Liver (tissue), 3 donors: ENCODE measurements around the gene FBXL15.

Experiments used
- RXRA ChIP-seq, 2 donors: IDR thresholded peaks; 2 replicates each; pipeline ENCODE4 v1.6.1; 2017 to 2018; ENCODE audit warnings: antibody characterized with exemption in 2 of 2, mild to moderate bottlenecking in 1 of 2
- SP1 ChIP-seq: IDR thresholded peaks from 2 replicates; pipeline ENCODE4 v1.6.1; 2018; ENCODE audit warnings: antibody characterized with exemption, mild to moderate bottlenecking
- YY1 ChIP-seq: IDR thresholded peaks from 2 replicates; pipeline ENCODE4 v1.6.1; 2016; ENCODE audit warnings: antibody characterized with exemption, mild to moderate bottlenecking
- TF ChIP-seq, protein P1 (sequence below): IDR thresholded peaks from 2 replicates; pipeline ENCODE4 v1.6.1; 2016; ENCODE audit warnings: antibody characterized with exemption
- TF ChIP-seq, protein P2 (sequence below): fragments of 150-350 bp; IDR thresholded peaks from 2 replicates; pipeline ENCODE4 v1.5.1; 2017; ENCODE audit warnings: improper control_type of control experiment, low read depth, low read length; ENCODE audit not compliant: missing input control
- TF ChIP-seq, protein P3 (sequence below): IDR thresholded peaks from 2 replicates; pipeline ENCODE4 v1.6.1; 2016; ENCODE audit warnings: antibody characterized with exemption, mild to moderate bottlenecking
- donor health status: healthy.
- donor health status: healthy.

DNA sequence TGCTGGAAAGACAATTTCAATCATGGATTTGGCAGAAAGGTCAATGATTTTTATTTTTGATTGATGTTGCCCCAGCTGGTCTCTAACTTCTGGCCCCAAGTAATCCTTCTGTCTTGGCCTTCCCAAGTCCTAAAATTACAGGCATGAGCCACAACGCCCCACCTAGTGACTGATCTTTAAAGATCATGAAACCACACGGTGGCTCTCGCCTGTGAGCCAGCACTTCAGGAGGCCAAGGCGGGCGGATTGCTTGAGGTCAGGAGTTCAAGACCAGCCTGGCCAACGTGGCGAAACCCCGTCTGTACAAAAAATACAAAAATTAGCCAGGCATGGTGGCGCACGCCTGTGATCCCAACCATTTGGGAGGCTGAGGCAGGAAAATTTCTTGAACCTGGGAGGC, 43.3 kb downstream of the FBXL15 start:
- TF ChIP-seq, protein P1, sequence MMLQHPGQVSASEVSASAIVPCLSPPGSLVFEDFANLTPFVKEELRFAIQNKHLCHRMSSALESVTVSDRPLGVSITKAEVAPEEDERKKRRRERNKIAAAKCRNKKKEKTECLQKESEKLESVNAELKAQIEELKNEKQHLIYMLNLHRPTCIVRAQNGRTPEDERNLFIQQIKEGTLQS: no peak
- TF ChIP-seq, protein P2, sequence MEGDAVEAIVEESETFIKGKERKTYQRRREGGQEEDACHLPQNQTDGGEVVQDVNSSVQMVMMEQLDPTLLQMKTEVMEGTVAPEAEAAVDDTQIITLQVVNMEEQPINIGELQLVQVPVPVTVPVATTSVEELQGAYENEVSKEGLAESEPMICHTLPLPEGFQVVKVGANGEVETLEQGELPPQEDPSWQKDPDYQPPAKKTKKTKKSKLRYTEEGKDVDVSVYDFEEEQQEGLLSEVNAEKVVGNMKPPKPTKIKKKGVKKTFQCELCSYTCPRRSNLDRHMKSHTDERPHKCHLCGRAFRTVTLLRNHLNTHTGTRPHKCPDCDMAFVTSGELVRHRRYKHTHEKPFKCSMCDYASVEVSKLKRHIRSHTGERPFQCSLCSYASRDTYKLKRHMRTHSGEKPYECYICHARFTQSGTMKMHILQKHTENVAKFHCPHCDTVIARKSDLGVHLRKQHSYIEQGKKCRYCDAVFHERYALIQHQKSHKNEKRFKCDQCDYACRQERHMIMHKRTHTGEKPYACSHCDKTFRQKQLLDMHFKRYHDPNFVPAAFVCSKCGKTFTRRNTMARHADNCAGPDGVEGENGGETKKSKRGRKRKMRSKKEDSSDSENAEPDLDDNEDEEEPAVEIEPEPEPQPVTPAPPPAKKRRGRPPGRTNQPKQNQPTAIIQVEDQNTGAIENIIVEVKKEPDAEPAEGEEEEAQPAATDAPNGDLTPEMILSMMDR: no peak
- TF ChIP-seq, protein P3, sequence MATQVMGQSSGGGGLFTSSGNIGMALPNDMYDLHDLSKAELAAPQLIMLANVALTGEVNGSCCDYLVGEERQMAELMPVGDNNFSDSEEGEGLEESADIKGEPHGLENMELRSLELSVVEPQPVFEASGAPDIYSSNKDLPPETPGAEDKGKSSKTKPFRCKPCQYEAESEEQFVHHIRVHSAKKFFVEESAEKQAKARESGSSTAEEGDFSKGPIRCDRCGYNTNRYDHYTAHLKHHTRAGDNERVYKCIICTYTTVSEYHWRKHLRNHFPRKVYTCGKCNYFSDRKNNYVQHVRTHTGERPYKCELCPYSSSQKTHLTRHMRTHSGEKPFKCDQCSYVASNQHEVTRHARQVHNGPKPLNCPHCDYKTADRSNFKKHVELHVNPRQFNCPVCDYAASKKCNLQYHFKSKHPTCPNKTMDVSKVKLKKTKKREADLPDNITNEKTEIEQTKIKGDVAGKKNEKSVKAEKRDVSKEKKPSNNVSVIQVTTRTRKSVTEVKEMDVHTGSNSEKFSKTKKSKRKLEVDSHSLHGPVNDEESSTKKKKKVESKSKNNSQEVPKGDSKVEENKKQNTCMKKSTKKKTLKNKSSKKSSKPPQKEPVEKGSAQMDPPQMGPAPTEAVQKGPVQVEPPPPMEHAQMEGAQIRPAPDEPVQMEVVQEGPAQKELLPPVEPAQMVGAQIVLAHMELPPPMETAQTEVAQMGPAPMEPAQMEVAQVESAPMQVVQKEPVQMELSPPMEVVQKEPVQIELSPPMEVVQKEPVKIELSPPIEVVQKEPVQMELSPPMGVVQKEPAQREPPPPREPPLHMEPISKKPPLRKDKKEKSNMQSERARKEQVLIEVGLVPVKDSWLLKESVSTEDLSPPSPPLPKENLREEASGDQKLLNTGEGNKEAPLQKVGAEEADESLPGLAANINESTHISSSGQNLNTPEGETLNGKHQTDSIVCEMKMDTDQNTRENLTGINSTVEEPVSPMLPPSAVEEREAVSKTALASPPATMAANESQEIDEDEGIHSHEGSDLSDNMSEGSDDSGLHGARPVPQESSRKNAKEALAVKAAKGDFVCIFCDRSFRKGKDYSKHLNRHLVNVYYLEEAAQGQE: no peak
- TF ChIP-seq YY1: no peak
- TF ChIP-seq RXRA (IDR thresholded peaks at IDR 0.05): no peak
- no peak for TF ChIP-seq SP1
